AG04449 (cell line): Measurements from ENCODE around the gene TNFSF4.

Experiments used
- CTCF ChIA-PET: fragments of 350-600 bp; formaldehyde crosslinking; extraction: SDS; loops from one replicate; lab custom pipeline; 2021; ENCODE audit warnings: antibody characterized with exemption; lab: Yijun Ruan, JAX
- POLR2A ChIA-PET: fragments of 400-600, 350-600 bp; formaldehyde crosslinking; extraction: SDS; loops from one replicate; lab custom pipeline; 2020; ENCODE audit warnings: antibody characterized with exemption, inconsistent platforms; lab: Yijun Ruan, JAX
- DNase-seq: peaks from one replicate; pipeline ENCODE4 v3.0.0-alpha.2; 2010; ENCODE audit warnings: low read depth, low spot score
- H3K4me3 ChIP-seq: 2 replicates; pipeline ENCODE4 v1.5.1; 2011; ENCODE audit warnings: low read depth, mild to moderate bottlenecking, control low read depth, low read length
- CTCF ChIP-seq: IDR thresholded peaks from one replicate; pipeline ENCODE4 v1.5.1; 2011; ENCODE audit warnings: mild to moderate bottlenecking, moderate library complexity, low read length, control low read depth, inconsistent platforms; ENCODE audit not compliant: insufficient read depth; ENCODE audit errors: missing control alignments

The TNFSF4 gene

GRCh38 chr1:173204693-173205092 is 2.4 kb downstream of the TNFSF4 start:
- ChIA-PET CTCF (interaction anchor here (0.7 to 8.6 kb wide), 8 partner anchors 51 to 461 kb away, joined by 3 to 154 read pairs (median 4); no protein-coding TSS in a partner anchor), POLR2A (no interaction called here)
- no peak for TF ChIP-seq CTCF
- H3K4me3 ChIP-seq, result no peak overlapping the region
- DNase-seq, result no peak

GRCh38 chr1:173202424-173203145 is 4.5 kb downstream of the TNFSF4 start:
- TF ChIP-seq CTCF, result peak; percentile 56
- ChIA-PET POLR2A (interaction anchor here (0.7 to 1.6 kb wide), 7 partner anchors 209 to 666 kb away, joined by 3 to 7 read pairs (median 4); partner anchors contain the start of gene ZBTB37), CTCF (interaction anchor here (0.7 to 8.6 kb wide), 49 partner anchors 9 to 459 kb away, joined by 3 to 154 read pairs (median 3); no protein-coding TSS in a partner anchor)
- no peak overlapping the region for H3K4me3 ChIP-seq
- DNase-seq, result peak; percentile 69

- no peak for TF ChIP-seq CTCF
- no peak for DNase-seq
- ChIA-PET POLR2A (interaction anchor here (0.7 to 1.6 kb wide), 7 partner anchors 208 to 666 kb away, joined by 3 to 7 read pairs (median 4); partner anchors contain the start of gene ZBTB37), CTCF (interaction anchor here (0.7 to 8.6 kb wide), 48 partner anchors 9 to 459 kb away, joined by 3 to 154 read pairs (median 3); no protein-coding TSS in a partner anchor)
- no peak overlapping the region for H3K4me3 ChIP-seq
Measured at GRCh38 chr1:173201969-173202368, 5.2 kb downstream of the TNFSF4 start.

GRCh38 chr1:173195596-173196088 is 11.5 kb downstream of the TNFSF4 start:
- no peak for DNase-seq
- POLR2A ChIA-PET, result no interaction called here
- no peak overlapping the region for H3K4me3 ChIP-seq
- CTCF ChIA-PET, result interaction anchor here (1.3 to 1.4 kb wide), 2 partner anchors 370 to 450 kb away, joined by 3 to 6 read pairs; no protein-coding TSS in a partner anchor
- TF ChIP-seq CTCF, result no peak

GRCh38 chr1:173193639-173194038 is 13.5 kb downstream of the TNFSF4 start:
- no peak for DNase-seq
- H3K4me3 ChIP-seq, result no peak overlapping the region
- TF ChIP-seq CTCF, result no peak
- CTCF ChIA-PET, result interaction anchor here (1.0 to 3.2 kb wide), 2 partner anchors 9 to 24 kb away, joined by 3 to 15 read pairs; no protein-coding TSS in a partner anchor
- POLR2A ChIA-PET, result interaction anchor here (0.6 to 0.9 kb wide), 3 partner anchors 268 to 286 kb away, joined by 3 to 4 read pairs (median 4); no protein-coding TSS in a partner anchor
